ENCODE measurements around the gene GGT5.
"Not testable (repeated sequence)": the region's sequence is repeated elsewhere in the genome, so short reads cannot be mapped to it uniquely, and the experiment has no call there.

Gene GGT5

DNA sequence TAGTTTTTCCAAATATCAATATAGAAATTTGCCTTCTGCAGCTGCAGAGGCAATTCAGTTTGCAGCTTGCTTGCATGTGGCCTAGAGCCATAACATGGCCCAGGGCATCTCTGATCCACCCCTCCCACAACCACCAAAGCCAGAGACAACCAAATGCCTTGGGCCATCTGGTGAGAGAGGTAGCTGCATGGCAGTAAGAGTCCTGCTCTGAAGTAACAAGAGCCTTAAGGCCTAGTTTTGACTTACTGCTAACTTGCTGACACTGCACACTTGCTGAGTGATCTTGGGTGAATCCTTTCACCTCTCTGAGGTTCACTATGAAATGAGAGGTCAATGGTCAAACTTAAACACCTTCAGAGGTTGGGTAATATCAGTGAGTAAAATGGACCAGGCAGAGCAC is 20.9 kb upstream of the GGT5 start:
- H3K4me3 ChIP-seq: no peak overlapping the region
- H3K27ac ChIP-seq: no peak overlapping the region
- H3K9me3 ChIP-seq (ENCODE audit: low read depth, low read length): no peaks in the 10 kb centered on the region
- no peaks in the 10 kb centered on the region for H3K36me3 ChIP-seq (ENCODE audit: insufficient read depth, low read length)
- TF ChIP-seq EZH2 (IDR thresholded peaks at IDR 0.05) (no peak), POLR2AphosphoS5 (IDR thresholded peaks at IDR 0.05; ENCODE audit: borderline replicate concordance, low read depth, low read length) (no peak), FOXP2 (optimal IDR thresholded peaks at IDR 0.05; ENCODE audit: control extremely low read depth, extremely low read length, insufficient read depth) (no peak)
- DNase-seq (ENCODE audit: low read depth, low spot score): no peak
- H3K9ac ChIP-seq (ENCODE audit: insufficient read length): no peak overlapping the region

DNA sequence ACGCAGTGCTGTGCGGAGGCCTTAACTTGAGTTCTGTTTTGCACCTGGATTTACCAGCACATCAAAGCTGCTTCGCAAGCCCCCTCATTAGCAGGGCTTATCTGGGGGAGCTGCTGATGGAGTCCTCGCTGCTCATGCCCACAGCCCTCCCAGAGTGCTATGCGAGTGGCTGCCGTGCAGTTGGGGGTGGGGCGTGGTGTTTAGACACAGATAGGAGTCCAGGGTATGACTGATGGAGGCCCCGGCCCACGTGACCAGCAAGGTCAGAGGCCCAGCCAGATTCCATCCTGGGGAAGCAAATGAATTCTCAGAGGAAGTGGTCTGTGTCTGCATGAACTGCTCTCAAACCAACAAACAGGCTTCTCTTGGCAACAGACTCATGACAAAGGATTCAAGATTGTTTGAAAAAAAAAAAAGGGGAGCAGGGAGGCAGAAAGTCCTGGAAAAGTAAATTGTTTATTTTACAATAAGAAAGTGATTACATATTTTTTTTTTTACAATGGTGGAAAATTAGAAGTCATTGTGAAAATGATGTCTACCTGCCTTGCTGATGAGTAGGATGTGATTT is 19.5 kb upstream of the GGT5 start:
- not testable (repeated sequence) for H3K9ac ChIP-seq (ENCODE audit: insufficient read length); H3K9me3 ChIP-seq (ENCODE audit: low read depth, low read length); H3K27ac ChIP-seq; H3K36me3 ChIP-seq (ENCODE audit: insufficient read depth, low read length); H3K4me3 ChIP-seq; DNase-seq (ENCODE audit: low read depth, low spot score)

DNA sequence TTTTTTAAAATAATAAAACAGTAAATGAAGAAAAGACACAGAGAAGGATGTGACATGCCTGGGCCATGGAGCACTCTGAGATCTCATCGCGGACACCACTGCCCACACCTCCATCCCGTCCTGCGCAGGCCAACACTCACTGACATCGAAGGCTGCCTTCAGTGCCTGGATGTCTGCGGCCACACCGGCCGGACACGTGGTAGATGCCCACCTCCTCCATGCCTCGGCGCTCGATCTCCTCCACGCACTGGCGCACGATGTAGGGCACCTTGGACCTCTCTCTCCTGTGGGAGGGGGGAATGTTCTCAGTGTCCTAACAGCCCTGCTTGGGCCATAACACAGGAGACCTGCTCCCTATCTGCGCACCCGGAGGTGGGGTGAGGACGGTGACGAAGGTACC is 18.6 kb upstream of the GGT5 start:
- DNase-seq (ENCODE audit: low read depth, low spot score); H3K4me3 ChIP-seq; H3K9ac ChIP-seq (ENCODE audit: insufficient read length); H3K27ac ChIP-seq; H3K9me3 ChIP-seq (ENCODE audit: low read depth, low read length); H3K36me3 ChIP-seq (ENCODE audit: insufficient read depth, low read length): not testable (repeated sequence)

DNA sequence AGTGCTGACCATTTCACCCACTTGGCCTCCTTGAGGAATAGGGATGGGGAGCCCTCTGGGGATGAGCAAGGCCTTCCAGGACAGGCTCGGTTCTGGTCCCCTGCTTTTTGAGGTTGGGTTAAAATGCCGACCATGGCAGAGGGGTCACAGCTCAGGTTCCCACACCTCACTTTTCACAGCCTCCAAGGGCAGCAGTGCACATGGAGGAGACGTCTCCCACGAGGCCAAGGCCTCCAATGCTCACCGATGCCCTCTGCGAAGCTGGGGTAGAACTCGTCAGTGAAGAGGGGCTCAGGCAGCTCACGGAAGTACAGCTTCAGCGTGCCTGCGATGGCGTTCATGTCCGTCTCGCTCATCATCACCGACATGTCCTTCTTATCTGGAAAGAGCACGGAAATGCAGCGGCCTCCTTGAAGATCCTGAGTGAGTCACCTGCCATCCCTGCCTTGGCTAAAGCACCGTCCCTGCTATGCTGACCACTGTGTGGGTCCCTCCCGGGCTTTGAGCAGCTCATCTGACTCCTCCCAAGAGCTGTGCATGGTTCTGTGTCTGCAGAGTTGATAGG is 17.4 kb upstream of the GGT5 start:
- not testable (repeated sequence) for H3K36me3 ChIP-seq (ENCODE audit: insufficient read depth, low read length); DNase-seq (ENCODE audit: low read depth, low spot score); H3K27ac ChIP-seq; H3K9me3 ChIP-seq (ENCODE audit: low read depth, low read length); H3K4me3 ChIP-seq; H3K9ac ChIP-seq (ENCODE audit: insufficient read length)

DNA sequence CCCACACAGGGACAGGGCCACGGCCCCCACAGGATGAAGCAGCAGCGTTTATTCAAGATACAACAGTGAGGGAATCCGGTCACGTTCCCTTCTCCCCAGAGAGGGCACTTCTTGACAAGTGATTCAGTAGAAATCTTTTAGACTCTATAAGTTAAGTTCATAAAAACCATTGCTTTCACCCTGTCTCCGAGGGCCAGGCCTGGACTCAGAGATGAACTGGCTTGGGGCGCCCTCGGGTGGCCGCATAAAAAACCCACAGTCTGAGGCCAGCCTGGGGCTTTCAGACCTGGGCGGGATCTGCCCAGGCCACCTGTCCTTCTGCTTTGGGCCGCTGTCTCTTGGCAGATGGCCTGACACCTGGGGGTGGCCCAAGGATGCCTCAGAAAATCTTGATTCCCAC is 14.6 kb upstream of the GGT5 start:
- H3K36me3 ChIP-seq (ENCODE audit: insufficient read depth, low read length); H3K27ac ChIP-seq; H3K9ac ChIP-seq (ENCODE audit: insufficient read length); H3K9me3 ChIP-seq (ENCODE audit: low read depth, low read length); DNase-seq (ENCODE audit: low read depth, low spot score); H3K4me3 ChIP-seq: not testable (repeated sequence)

DNA sequence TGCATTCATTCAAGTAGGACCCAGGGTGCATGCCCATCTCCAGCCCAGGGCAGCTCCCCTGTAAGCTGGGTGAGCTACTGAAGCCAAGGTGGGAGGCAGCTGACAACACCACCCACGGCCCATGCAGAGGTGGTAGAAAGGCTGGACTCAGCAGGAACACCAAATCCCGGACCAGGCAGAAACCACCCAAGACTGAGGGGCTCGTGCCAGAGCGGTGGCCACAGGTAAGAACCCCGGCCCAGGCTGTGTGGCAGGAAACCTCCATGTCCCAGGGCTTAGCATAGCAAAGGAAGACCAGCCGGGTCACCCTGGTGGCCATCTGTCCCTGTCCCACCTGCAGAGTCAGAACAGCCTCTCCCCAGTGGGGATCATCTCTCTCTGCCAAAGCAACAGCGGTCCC is 11.9 kb upstream of the GGT5 start:
- H3K27ac ChIP-seq; H3K4me3 ChIP-seq; H3K9me3 ChIP-seq (ENCODE audit: low read depth, low read length); DNase-seq (ENCODE audit: low read depth, low spot score); H3K36me3 ChIP-seq (ENCODE audit: insufficient read depth, low read length); H3K9ac ChIP-seq (ENCODE audit: insufficient read length): not testable (repeated sequence)

DNA sequence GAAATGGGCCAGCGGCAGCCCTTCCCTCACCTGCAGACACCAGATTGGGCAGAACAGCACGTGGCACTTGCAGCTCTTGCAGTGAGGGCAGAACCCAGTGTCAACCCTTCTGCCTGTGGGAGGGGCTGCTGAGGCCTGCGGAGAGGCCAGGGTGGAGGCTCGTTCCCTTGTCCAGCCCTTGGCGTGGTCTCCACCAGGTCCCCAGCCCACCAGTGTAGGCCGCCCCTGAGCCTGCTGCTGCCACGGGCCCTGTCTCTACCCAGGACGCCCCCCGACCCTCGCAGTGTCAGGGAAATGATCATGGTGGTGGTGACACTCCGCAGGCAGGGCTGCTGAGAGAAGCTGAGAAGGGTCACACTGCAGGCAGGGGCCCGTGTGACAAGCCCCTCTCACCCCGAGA is 11.3 kb upstream of the GGT5 start:
- H3K27ac ChIP-seq; H3K4me3 ChIP-seq; DNase-seq (ENCODE audit: low read depth, low spot score); H3K36me3 ChIP-seq (ENCODE audit: insufficient read depth, low read length); H3K9me3 ChIP-seq (ENCODE audit: low read depth, low read length); H3K9ac ChIP-seq (ENCODE audit: insufficient read length): not testable (repeated sequence)

DNA sequence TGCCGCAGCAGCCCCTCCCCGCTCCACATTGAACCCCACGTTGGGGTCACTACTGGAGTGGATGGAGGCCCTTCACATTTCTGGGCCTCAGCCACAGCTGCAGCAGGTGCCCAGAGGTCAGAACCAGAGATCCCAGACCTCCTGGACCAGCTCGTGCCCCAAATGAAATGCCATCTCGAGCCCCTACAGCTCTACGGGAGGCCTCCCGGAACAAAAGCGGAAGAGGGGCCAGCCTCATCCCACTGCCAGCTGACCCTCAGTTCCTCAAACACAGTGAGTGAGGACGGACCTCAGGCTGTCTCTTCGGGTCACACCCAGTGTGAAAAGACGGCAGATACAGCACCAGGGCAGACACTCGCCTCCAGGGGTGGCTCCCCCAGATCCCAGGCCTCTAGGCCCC is 8.2 kb upstream of the GGT5 start:
- DNase-seq (ENCODE audit: low read depth, low spot score); H3K4me3 ChIP-seq; H3K27ac ChIP-seq: not testable (repeated sequence)

DNA sequence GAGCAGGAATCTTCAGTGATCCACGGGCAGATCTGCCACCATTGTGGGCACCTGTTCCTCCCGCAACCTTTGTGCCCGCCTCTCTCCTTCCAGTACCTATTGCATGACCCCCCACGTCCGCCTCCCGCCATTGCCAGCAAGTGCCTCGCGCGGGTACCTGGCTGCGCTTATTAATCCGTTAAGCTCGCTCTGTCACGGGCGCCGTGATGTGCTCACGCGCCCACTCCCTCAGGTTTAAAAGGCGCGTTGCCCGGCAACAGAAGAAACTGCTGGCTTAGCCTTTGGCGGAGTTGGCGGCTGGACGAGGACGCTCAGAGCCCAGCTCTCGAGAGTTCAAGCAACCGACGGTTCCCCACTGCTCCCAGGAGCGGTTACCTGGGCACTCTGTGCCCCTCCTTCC is 6.4 kb upstream of the GGT5 start:
- not testable (repeated sequence) for H3K27ac ChIP-seq; H3K9ac ChIP-seq (ENCODE audit: insufficient read length); DNase-seq (ENCODE audit: low read depth, low spot score); H3K36me3 ChIP-seq (ENCODE audit: insufficient read depth, low read length); H3K9me3 ChIP-seq (ENCODE audit: low read depth, low read length); H3K4me3 ChIP-seq

More for the DNA sequence above, 8.2 kb upstream of the GGT5 start:
- H3K36me3 ChIP-seq (ENCODE audit: insufficient read depth, low read length); H3K9ac ChIP-seq (ENCODE audit: insufficient read length); H3K9me3 ChIP-seq (ENCODE audit: low read depth, low read length): not testable (repeated sequence)

DNA sequence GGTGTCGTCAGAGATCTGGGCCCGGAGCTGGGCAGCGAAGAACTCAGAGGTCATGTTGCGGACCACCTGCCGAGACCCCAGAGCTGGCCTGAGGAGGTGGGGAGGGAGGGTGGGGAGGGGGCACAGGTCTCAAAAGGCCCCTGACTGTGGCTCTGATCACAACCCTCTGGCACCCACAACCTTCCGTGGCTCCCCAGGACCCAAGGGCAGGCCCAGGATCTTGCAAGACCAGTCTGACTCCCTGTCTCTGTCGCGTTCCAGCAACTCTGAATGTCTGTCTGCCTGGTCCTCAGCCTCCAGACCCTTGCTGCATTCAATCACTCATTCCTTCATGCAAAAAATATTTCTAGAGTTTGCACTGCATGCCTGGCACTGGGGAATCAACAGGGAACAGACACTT is 4.5 kb upstream of the GGT5 start:
- DNase-seq (ENCODE audit: low read depth, low spot score); H3K36me3 ChIP-seq (ENCODE audit: insufficient read depth, low read length); H3K4me3 ChIP-seq; H3K27ac ChIP-seq; H3K9ac ChIP-seq (ENCODE audit: insufficient read length); H3K9me3 ChIP-seq (ENCODE audit: low read depth, low read length): not testable (repeated sequence)

DNA sequence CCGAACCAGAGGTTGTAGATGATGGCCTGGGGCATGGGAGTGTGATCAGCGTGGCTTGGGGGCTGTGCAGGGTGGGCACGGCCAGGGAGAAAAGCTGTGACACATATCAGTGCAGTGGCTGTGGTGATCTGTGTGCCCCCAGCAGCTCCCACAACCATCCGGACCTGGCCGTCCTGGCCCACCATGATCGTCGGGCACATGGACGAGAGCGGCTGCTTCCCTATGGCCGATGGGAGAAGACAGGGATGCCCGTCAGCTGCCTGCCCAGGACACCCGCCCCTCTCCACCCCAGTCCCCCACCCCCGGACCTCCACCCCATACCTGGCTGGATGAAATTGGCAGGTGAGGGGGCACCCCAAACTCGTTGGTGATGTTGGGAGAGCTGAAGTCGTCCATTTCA is 3.7 kb upstream of the GGT5 start:
- H3K4me3 ChIP-seq; DNase-seq (ENCODE audit: low read depth, low spot score); H3K9me3 ChIP-seq (ENCODE audit: low read depth, low read length); H3K36me3 ChIP-seq (ENCODE audit: insufficient read depth, low read length); H3K9ac ChIP-seq (ENCODE audit: insufficient read length); H3K27ac ChIP-seq: not testable (repeated sequence)
